ENCODE results near the gene SLC1A1.
"Not testable (repeated sequence)": the region's sequence is repeated elsewhere in the genome, so short reads cannot be mapped to it uniquely, and the experiment has no call there.

Gene SLC1A1

GRCh38 chr9:4506490-4506889 lies 16.2 kb downstream of the SLC1A1 start:
- no peak for DNase-seq (ENCODE audit: low spot score)

- no peak for DNase-seq (ENCODE audit: low spot score)
These were observed 17.2 kb downstream of the SLC1A1 start for GRCh38 chr9:4507306-4508130.

GRCh38 chr9:4508246-4508906 lies 18.1 kb downstream of the SLC1A1 start:
- DNase-seq (ENCODE audit: low spot score): peak; percentile 79

- peak; percentile 89 for DNase-seq (ENCODE audit: low spot score)
These were observed 18.8 kb downstream of the SLC1A1 start for GRCh38 chr9:4508907-4509589.

GRCh38 chr9:4509590-4509984 lies 19.3 kb downstream of the SLC1A1 start:
- DNase-seq (ENCODE audit: low spot score): no peak

- no peak for DNase-seq (ENCODE audit: low spot score)
These were observed 20.5 kb downstream of the SLC1A1 start for GRCh38 chr9:4510546-4511322.

- DNase-seq (ENCODE audit: low spot score): no peak
These were observed 24.2 kb downstream of the SLC1A1 start for GRCh38 chr9:4514252-4515128.

- peak; percentile 41 for DNase-seq (ENCODE audit: low spot score)
These were observed 25.7 kb downstream of the SLC1A1 start for GRCh38 chr9:4515958-4516375.

GRCh38 chr9:4517274-4517673 lies 27.0 kb downstream of the SLC1A1 start:
- DNase-seq (ENCODE audit: low spot score): no peak

- no peak for DNase-seq (ENCODE audit: low spot score)
These were observed 29.3 kb downstream of the SLC1A1 start for GRCh38 chr9:4519604-4520003.

GRCh38 chr9:4520055-4520454 lies 29.8 kb downstream of the SLC1A1 start:
- DNase-seq (ENCODE audit: low spot score): no peak

- peak; percentile 40 for DNase-seq (ENCODE audit: low spot score)
These were observed 40.1 kb downstream of the SLC1A1 start for GRCh38 chr9:4530375-4530774.

- DNase-seq (ENCODE audit: low spot score): peak; percentile 33
These were observed 40.6 kb downstream of the SLC1A1 start for GRCh38 chr9:4530831-4531230.

- not testable (repeated sequence) for DNase-seq (ENCODE audit: low spot score)
These were observed 41.1 kb downstream of the SLC1A1 start for GRCh38 chr9:4531355-4531754.

GRCh38 chr9:4533881-4534280 lies 43.6 kb downstream of the SLC1A1 start:
- DNase-seq (ENCODE audit: low spot score): not testable (repeated sequence)

- not testable (repeated sequence) for DNase-seq (ENCODE audit: low spot score)
These were observed 45.9 kb downstream of the SLC1A1 start for GRCh38 chr9:4536196-4536595.

GRCh38 chr9:4537581-4537980 lies 47.3 kb downstream of the SLC1A1 start:
- DNase-seq (ENCODE audit: low spot score): no peak

GRCh38 chr9:4538107-4538506 lies 47.8 kb downstream of the SLC1A1 start:
- no peak for DNase-seq (ENCODE audit: low spot score)

- no peak for DNase-seq (ENCODE audit: low spot score)
These were observed 48.4 kb downstream of the SLC1A1 start for GRCh38 chr9:4538621-4539020.

GRCh38 chr9:4540425-4540824 lies 50.2 kb downstream of the SLC1A1 start:
- no peak for DNase-seq (ENCODE audit: low spot score)

- no peak for DNase-seq (ENCODE audit: low spot score)
These were observed 51.0 kb downstream of the SLC1A1 start for GRCh38 chr9:4541281-4541680.

Measured in AG08395 (cell line).